Measurements from ENCODE around the gene FBLN2.
A peak's percentile ranks its signal among the peaks of the same experiment; 100 is the strongest.

The FBLN2 gene

DNA sequence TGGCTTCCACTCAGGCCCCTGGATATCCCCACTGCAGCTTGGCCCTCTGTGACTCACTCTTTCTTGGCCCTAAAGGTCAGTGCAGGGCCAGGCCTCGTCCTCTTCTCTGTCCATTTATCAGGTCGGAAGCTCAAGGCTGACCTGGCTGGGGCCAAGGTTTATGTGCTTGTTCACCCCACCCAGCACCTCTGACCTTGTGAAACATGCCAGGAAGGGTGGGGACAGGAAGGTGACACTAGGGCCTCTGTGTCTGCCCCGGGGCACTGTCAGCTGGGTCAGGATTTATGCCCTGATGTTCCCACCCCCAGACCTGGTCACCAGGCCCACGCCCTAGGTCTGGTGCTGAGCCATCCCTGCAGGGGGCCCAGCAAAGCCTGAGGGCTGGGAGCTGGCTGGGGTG lies 103.8 kb downstream of the FBLN2 start:
- peak; percentile 85 for TF ChIP-seq EP300 (IDR thresholded peaks at IDR 0.05; ENCODE audit: borderline replicate concordance)
- TF ChIP-seq TEAD4 (IDR thresholded peaks at IDR 0.05): no peak
- peak; percentile 49; the same call in 1 of the 2 replicates for TF ChIP-seq FOXM1 (IDR thresholded peaks at IDR 0.05; ENCODE audit: borderline replicate concordance, low read depth)
- TF ChIP-seq TCF12 (IDR thresholded peaks at IDR 0.05; ENCODE audit: low read depth): peak; percentile 70; the same call in 1 of the 2 replicates
- no peak for TF ChIP-seq YY1 (IDR thresholded peaks at IDR 0.05; ENCODE audit: low read depth)
- no peak for TF ChIP-seq EGR1 (IDR thresholded peaks at IDR 0.05)

DNA sequence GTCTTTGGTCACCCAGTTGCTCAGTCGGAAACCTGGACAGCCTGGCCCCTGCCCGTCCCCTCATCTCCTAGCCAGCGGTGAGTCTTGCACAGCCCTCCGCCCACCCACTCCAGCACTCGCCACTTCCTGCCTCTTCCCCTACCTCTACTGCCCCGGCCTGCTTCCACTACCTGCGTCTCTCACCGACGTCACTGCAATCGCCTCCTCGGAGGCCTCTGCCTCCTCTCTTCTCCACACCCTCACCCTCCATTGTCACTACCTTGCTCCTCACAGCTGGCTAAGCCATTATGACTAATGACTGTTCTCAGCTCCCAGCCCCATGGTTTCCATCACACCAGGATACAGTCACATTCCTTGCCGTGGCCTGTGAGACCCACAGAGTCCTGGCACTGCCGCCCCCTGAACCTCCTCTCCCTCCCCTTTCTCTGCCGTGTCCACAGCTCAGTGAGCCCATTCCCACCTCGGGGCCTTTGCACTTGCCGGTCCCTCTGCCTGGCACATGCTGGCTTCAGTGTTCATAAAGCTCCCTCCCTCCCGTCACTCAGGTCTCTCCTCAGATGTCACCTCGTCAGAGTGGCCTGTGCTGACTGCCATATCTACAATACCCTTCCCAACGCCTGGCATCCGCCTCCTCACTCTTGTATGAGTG lies 104.8 kb downstream of the FBLN2 start:
- TF ChIP-seq, protein P1, sequence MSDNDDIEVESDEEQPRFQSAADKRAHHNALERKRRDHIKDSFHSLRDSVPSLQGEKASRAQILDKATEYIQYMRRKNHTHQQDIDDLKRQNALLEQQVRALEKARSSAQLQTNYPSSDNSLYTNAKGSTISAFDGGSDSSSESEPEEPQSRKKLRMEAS (IDR thresholded peaks at IDR 0.05): 0 out of 2 replicates have a peak, but pooled peaks have one; percentile 9
- no peak for TF ChIP-seq RAD21 (IDR thresholded peaks at IDR 0.05; ENCODE audit: low read depth)

DNA sequence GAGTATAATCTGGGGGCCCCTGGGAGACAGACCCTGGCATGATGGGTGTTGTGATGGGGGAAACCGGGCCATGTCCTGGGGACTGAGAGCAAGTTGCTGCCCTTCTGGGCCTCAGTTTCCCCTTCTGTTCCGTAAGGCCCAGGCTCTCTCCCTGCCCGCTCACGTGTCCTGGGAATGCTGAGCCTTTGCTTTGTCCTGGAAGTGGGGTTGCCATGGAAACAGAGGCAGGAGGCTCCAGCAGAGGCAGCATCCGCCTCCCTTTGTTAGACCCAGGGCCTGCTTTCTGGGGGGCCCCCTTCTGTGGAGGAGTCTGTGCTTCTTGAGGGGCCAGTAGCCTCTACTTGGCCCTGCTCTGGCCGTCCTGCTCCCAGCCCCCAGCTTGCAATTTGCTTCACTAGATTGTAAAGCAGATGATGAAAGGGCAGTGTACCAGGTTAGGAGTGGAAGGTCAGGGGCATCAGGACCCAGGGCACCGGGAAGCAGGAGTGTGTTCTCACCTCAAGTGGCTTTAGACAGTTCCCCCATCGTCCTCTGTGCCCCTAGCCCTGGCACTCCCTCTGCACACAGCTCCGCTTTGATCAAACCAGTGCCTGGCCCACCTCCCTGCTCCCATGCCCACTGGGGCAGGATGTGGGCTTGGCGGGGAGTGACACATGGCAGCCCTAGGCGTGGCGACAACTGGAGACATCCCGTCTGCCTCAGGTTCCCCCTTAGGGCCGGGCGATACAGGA lies 105.6 kb downstream of the FBLN2 start:
- TF ChIP-seq TEAD4 (IDR thresholded peaks at IDR 0.05) (no peak), EP300 (IDR thresholded peaks at IDR 0.05; ENCODE audit: borderline replicate concordance) (no peak), YY1 (IDR thresholded peaks at IDR 0.05; ENCODE audit: low read depth) (no peak), TCF12 (IDR thresholded peaks at IDR 0.05; ENCODE audit: low read depth) (no peak), CREB1 (IDR thresholded peaks at IDR 0.05; ENCODE audit: low read depth) (no peak), NFIC (IDR thresholded peaks at IDR 0.05) (no peak)
- TF ChIP-seq, protein P2, sequence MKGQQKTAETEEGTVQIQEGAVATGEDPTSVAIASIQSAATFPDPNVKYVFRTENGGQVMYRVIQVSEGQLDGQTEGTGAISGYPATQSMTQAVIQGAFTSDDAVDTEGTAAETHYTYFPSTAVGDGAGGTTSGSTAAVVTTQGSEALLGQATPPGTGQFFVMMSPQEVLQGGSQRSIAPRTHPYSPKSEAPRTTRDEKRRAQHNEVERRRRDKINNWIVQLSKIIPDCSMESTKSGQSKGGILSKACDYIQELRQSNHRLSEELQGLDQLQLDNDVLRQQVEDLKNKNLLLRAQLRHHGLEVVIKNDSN (IDR thresholded peaks at IDR 0.05): no peak

DNA sequence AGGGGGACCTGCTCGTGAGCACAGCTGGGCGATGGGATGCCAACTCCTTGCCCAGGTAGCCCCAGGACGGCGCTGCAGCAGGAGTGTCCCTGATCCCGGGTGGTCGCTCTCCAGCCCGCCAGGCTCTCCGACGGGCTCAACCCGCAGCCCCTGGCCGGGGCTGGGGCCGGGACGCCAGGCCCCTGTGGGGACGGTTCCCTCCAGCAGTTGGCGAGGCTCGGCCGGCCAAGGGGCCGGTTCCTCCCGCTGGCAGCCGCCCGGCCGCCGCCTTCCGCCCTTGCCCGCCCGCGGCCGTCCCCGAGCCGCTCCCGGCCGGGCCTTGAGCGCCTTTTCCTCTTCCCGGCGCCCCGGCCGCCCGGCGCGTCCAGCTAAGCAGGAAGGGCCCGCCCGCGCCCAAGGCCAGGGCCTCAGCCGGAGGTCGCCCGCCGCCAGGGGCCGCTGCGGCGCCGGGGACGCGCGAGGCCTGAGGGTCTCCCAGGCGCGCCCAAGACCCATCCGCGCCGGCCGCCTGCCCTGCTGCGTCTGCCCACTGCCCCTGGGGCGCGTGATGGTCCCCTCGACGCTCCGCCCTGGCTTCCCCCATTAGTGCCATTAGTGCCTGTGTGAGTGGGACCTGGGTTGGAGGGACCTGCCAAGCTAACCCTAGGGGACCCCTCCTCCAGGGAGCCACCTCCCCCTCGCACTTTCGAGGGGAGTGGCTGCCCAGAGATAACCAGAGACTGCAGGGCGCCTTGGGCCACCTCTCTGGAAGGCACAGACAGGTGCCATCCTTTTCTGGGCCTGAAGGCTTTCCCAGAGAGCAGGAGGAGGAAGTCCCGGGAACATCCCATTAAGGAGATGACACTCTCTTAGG lies 106.4 kb downstream of the FBLN2 start:
- TF ChIP-seq, protein P3, sequence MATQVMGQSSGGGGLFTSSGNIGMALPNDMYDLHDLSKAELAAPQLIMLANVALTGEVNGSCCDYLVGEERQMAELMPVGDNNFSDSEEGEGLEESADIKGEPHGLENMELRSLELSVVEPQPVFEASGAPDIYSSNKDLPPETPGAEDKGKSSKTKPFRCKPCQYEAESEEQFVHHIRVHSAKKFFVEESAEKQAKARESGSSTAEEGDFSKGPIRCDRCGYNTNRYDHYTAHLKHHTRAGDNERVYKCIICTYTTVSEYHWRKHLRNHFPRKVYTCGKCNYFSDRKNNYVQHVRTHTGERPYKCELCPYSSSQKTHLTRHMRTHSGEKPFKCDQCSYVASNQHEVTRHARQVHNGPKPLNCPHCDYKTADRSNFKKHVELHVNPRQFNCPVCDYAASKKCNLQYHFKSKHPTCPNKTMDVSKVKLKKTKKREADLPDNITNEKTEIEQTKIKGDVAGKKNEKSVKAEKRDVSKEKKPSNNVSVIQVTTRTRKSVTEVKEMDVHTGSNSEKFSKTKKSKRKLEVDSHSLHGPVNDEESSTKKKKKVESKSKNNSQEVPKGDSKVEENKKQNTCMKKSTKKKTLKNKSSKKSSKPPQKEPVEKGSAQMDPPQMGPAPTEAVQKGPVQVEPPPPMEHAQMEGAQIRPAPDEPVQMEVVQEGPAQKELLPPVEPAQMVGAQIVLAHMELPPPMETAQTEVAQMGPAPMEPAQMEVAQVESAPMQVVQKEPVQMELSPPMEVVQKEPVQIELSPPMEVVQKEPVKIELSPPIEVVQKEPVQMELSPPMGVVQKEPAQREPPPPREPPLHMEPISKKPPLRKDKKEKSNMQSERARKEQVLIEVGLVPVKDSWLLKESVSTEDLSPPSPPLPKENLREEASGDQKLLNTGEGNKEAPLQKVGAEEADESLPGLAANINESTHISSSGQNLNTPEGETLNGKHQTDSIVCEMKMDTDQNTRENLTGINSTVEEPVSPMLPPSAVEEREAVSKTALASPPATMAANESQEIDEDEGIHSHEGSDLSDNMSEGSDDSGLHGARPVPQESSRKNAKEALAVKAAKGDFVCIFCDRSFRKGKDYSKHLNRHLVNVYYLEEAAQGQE (IDR thresholded peaks at IDR 0.05; ENCODE audit: low read depth): no peak
- TF ChIP-seq RAD21 (IDR thresholded peaks at IDR 0.05; ENCODE audit: low read depth) (no peak), TCF12 (IDR thresholded peaks at IDR 0.05; ENCODE audit: low read depth) (no peak), YY1 (IDR thresholded peaks at IDR 0.05; ENCODE audit: low read depth) (no peak), ZBTB7A (IDR thresholded peaks at IDR 0.05; ENCODE audit: low read depth) (no peak), TAF1 (IDR thresholded peaks at IDR 0.05; ENCODE audit: low read depth) (no peak), CEBPB (IDR thresholded peaks at IDR 0.05) (no peak), EP300 (IDR thresholded peaks at IDR 0.05; ENCODE audit: borderline replicate concordance) (no peak), CREB1 (IDR thresholded peaks at IDR 0.05; ENCODE audit: low read depth) (no peak), EGR1 (IDR thresholded peaks at IDR 0.05) (no peak), TEAD4 (IDR thresholded peaks at IDR 0.05) (no peak), NFIC (IDR thresholded peaks at IDR 0.05) (no peak), FOXM1 (IDR thresholded peaks at IDR 0.05; ENCODE audit: borderline replicate concordance, low read depth) (no peak)
- TF ChIP-seq, protein P2 (IDR thresholded peaks at IDR 0.05): no peak
- TF ChIP-seq, protein P1 (IDR thresholded peaks at IDR 0.05): no peak

DNA sequence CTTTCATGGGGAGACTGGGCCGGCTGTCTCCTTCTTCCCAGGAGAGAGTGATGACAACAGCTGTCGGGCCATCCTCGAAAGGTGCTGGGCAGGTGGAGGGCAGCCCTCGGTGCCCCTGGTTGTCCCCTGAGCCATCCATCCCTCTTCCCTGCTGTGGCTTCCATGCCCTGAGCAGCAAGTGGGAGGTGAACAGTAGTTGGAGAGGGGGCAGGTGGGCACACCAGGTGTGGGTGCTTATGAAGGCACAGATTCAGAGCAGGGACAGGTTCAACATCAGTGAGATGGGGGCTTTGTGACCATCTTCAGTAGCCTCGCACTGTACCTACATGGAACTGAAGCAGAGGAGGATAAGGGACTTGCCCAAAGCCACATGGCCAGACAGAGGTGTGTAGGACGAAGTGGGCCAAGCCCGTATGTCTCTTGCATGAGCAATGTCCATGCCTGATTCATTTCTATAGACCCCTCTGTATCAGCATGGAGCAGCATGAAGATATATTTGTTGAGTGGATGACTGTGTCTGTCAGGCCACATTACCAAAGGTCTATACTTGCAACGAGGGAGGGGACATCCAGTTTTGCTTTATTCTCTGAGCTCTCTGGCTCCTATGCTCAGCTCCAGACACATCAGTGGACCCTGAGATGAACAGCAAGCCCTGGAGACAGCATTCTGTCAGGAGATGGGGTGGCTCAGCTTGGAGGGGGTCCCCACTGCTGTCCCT lies 107.8 kb downstream of the FBLN2 start:
- TF ChIP-seq YY1 (IDR thresholded peaks at IDR 0.05; ENCODE audit: low read depth) (no peak), RAD21 (IDR thresholded peaks at IDR 0.05; ENCODE audit: low read depth) (no peak)
- TF ChIP-seq, protein P1 (IDR thresholded peaks at IDR 0.05): no peak

DNA sequence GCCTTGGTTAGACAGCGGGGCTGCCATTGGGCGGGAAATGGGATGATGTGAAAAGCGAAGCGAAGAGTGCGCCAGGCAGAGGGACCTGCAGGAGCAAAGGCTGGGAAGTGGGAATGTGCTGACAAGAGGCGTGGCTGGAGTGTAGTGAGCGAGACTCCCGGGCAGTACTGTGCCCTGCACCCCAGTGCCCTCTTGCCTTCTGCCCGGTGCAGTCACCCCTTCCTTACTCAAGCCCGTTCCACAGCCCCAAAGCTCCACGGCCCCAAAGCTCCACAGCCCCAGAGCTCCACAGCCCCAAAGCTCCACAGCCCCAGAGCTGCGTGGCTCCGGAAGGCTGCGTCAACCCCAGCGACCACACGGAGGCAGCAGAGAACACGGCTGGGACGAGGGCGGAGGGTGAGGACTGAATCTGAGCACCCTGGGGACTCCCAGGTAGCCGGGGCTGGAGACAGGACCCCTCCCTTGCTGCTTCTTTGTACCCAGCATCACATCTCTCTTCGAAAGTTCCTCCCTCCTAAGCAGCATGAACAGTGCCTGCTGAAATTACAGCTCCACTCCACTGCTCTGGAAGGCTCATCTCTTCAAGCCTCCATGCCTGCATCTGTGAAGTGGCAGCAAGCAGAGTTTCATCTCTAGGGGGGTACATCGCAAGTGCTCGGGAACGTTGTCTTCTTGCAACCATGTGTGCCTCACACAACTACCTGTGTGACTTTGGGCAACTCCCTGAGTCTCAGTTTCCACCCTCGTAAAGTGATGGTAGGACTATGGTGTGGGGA lies 108.9 kb downstream of the FBLN2 start:
- 0 out of 2 replicates have a peak, but pooled peaks have one; percentile 11 for TF ChIP-seq ZBTB7A (IDR thresholded peaks at IDR 0.05; ENCODE audit: low read depth)
- peak; percentile 96 for TF ChIP-seq RAD21 (IDR thresholded peaks at IDR 0.05; ENCODE audit: low read depth)
- TF ChIP-seq, protein P1 (IDR thresholded peaks at IDR 0.05): no peak
